Adrenal gland (tissue), 5 donors: ENCODE data around the gene PRKG1.

Experiments used
- POLR2A ChIP-seq, 2 donors: fragments of 450-650 bp; IDR thresholded peaks; one replicate each; pipeline ENCODE4 v1.6.1; 2017; ENCODE audit warnings: antibody characterized with exemption in 2 of 2, mild to moderate bottlenecking in 2 of 2, moderate library complexity in 1 of 2
- TF ChIP-seq, protein P1 (sequence below), 6 experiments: fragments of 450-650 bp in 4 of 6; fragments of 200-600 bp in 2 of 6; sonication (generic) in 1 of 6; IDR thresholded peaks; 1 replicate in 5 of 6; 2 replicates in 1 of 6; pipeline versions ENCODE4 v1.5.1 to v1.8.0; 2016 to 2021; ENCODE audit warnings: antibody characterized with exemption in 6 of 6, mild to moderate bottlenecking in 2 of 6, moderate library complexity in 1 of 6
- donor health status: DM: no; HTN: no; CAD: no.

DNA sequence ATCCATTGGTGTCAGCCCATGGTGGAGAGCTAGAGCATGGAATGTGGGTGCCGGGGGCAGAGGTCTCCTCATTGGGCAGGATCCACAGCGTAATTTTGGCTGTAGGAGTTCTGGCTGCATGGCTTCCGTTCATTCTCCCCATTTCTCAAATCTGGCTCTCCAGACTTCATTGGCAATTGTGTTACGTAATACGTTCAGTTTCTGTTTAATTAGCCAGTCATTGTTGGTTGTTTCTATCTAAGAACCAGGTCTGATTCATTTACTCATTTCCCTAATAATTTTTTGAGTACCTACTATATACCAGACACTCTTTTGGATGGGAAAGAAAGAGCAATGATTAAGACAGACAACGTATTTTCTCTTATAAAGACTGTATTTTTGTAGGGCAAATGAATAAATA lies 325.6 kb downstream of the PRKG1 start:
- TF ChIP-seq, protein P1, sequence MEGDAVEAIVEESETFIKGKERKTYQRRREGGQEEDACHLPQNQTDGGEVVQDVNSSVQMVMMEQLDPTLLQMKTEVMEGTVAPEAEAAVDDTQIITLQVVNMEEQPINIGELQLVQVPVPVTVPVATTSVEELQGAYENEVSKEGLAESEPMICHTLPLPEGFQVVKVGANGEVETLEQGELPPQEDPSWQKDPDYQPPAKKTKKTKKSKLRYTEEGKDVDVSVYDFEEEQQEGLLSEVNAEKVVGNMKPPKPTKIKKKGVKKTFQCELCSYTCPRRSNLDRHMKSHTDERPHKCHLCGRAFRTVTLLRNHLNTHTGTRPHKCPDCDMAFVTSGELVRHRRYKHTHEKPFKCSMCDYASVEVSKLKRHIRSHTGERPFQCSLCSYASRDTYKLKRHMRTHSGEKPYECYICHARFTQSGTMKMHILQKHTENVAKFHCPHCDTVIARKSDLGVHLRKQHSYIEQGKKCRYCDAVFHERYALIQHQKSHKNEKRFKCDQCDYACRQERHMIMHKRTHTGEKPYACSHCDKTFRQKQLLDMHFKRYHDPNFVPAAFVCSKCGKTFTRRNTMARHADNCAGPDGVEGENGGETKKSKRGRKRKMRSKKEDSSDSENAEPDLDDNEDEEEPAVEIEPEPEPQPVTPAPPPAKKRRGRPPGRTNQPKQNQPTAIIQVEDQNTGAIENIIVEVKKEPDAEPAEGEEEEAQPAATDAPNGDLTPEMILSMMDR (IDR thresholded peaks at IDR 0.05), result no peak
- TF ChIP-seq POLR2A (IDR thresholded peaks at IDR 0.05), result no peak
